Activated CD8-positive, alpha-beta memory T cell treated with anti-CD3 and anti-CD28 coated beads for 36 hours (primary cell): Measurements from ENCODE around the gene TRAF7. TPM values are rescaled to one million over a fixed set of nuclear protein-coding genes. Genes with fewer than 3 reads are reported as not detected.
"Not testable (repeated sequence)": the region's sequence is repeated elsewhere in the genome, so short reads cannot be mapped to it uniquely, and the experiment has no call there.

Experiments
- CTCF ChIA-PET: fragments of 350-600 bp; sonication (Branson Sonifier 250); formaldehyde crosslinking; loops from one replicate; lab custom pipeline; 2021; ENCODE audit warnings: antibody characterized with exemption; lab: Charles Lee
- POLR2A ChIA-PET: fragments of 350-600 bp; sonication (Branson Sonifier 250); formaldehyde crosslinking; loops from one replicate; lab custom pipeline; 2021; ENCODE audit warnings: antibody characterized with exemption; lab: Charles Lee
- total RNA-seq, 2 experiments: library from RNA; stranded (reverse); gene quantifications; one replicate each; pipeline ENCODE4 v1.2.3, GENCODE V29; 2021

Gene TRAF7
- total RNA-seq, 2 experiments from 2014 or later, result 102 to 109 TPM

DNA sequence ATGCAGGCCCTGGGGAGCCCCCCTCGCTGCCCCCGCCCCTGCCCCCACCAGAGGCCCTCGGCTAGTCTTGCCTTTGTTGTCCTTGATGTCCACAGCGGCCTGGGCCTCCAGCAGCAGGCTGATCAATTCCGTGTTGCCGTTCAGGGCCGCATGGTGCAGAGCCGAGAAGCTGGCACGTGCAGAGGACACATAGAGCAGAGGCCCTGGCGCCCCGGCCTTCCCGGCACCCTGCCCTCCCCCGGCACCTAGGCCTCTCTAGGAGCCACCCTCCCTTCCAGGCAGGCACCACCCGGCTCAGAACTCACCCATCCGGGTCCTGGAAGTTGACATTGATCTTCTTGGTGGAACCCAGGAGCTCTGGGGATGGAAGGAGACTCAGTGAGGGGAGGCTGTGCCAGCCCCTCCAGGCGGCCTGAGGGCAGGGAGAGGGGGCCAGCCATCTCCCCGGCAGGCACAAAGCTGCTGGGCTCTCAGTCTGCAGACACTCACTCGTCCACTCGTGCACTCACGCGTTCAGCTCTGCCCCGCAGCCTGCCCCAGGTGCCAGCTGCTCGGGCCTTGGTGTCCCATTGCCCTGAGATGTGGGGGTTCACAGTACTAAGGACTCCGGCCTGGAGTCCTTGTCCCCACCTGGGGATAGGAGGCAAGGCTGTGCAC is 34.5 kb downstream of the TRAF7 start:
- ChIA-PET POLR2A (no interaction called here), CTCF (no interaction called here)

DNA sequence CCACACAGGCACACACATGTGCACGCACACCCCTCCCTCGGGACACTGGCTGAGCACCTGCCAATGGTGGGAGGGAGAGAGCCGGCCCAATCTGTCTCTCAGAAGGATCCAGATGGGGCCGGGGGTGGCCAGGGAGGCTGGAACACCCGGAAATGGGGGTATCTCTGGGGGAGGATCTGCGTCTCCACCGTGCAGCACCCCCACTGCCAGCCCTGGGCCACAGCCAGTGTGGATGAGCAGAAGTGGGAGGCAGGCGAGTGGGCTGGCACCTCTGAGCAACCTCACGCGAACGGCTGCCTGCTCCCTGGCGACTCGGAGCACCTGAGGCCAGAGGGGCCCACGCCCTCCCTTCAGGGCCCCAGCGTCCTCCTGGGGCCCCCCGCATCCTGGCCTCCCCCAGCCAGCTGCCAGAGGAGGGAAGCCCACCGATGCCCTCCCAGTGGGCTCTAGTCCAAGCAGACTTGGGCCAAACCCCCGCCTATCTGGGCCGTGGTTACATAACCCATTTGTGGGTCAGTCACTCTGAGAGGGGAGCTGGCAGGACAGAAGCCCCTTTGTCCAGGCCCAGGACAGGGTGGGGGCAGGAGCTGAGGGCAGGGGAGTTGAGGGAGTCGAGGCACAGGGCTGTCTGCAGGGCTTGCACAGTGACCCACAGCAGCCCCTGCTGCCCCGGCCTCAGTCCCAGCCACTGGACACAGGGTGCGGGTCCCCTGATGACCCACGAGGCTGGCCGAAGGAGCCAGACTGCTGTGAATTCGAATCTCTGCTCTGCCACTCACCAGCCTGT is 35.3 kb downstream of the TRAF7 start:
- POLR2A ChIA-PET, result interaction anchor here (0.6 kb wide), 1 partner anchor 35 kb away, joined by 3 read pairs; the partner anchor contains the start of gene TRAF7
- CTCF ChIA-PET, result no interaction called here

DNA sequence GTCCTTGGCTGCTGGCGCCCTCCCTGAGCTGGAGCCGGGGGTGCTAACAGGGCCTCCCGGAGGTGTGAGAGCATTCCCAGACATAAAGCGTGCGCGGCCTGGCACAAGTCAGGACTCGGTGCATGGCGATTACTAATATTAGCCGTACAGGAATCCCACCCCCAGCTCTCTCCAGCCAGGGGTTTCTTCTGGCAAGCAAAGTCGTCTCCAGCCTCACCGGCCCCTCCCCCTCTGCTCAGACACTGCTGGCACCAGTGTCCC is 35.8 kb downstream of the TRAF7 start:
- POLR2A ChIA-PET, result interaction anchor here (0.6 kb wide), 1 partner anchor 36 kb away, joined by 3 read pairs; the partner anchor contains the start of gene TRAF7
- CTCF ChIA-PET, result no interaction called here

DNA sequence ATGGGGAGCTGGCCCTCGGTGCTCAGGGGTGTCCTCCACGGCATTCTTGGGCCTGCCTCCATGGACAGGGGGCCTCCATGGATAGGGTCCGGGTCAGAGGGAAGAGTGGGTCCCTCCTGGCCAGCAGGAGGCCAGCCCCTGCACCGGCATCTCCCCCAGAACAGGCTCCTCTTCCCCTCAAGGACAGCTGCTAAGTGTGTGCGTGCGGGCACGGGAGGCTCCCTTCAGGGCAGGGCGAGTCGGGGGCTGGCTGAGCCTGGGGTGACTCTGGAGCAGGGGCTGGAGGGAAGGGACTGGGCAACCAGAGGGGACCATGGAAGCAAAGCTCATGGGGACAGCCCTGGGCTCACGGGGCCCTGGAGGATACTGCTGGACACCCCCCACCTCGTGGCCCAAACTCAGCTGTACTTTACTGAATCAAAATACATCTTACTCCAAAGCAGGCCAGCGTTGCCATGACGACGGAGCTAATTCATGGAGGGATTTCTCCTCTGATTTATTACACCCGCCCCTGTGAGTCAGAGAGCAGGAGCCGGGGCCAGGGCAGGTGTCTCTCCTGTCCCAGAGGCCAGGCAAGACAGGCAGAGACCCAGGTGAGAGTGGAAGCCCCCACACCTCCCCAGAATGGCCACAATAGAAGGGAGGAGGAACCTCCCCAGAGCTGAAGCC is 38.7 kb downstream of the TRAF7 start:
- ChIA-PET POLR2A (interaction anchor here (1.0 kb wide), 1 partner anchor 39 kb away, joined by 3 read pairs; the partner anchor contains the start of gene TRAF7), CTCF (interaction anchor here (1.0 to 1.2 kb wide), 5 partner anchors 18 to 307 kb away, joined by 3 to 7 read pairs (median 5); partner anchors contain the start of genes ECI1 and TRAF7)

DNA sequence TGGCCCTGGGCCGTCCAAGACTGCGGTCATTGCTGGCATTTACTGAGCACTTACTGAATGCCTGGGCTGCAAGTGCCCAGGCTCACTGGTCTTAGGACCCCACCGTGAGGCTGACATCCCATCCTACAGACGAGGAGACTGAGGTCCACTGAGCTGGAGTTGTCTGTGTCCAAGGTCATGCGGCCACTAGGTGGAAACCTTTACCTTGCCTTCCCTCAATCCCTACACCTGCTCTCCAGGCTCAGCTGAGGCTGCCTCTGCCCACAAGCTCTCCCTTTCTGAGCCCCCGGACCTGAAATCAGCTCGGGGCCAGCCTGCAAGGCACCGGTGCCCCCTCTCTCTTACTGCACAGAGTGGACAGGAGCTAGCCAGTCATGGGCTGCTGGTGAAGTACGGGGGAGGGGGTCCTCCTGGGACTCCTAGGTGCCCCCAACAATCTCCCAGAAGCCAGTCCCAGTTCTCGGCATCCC is 39.3 kb downstream of the TRAF7 start:
- ChIA-PET CTCF (interaction anchor here (1.0 to 1.2 kb wide), 5 partner anchors 17 to 306 kb away, joined by 3 to 7 read pairs (median 5); partner anchors contain the start of genes ECI1 and TRAF7), POLR2A (interaction anchor here (1.0 kb wide), 1 partner anchor 40 kb away, joined by 3 read pairs; the partner anchor contains the start of gene TRAF7)

DNA sequence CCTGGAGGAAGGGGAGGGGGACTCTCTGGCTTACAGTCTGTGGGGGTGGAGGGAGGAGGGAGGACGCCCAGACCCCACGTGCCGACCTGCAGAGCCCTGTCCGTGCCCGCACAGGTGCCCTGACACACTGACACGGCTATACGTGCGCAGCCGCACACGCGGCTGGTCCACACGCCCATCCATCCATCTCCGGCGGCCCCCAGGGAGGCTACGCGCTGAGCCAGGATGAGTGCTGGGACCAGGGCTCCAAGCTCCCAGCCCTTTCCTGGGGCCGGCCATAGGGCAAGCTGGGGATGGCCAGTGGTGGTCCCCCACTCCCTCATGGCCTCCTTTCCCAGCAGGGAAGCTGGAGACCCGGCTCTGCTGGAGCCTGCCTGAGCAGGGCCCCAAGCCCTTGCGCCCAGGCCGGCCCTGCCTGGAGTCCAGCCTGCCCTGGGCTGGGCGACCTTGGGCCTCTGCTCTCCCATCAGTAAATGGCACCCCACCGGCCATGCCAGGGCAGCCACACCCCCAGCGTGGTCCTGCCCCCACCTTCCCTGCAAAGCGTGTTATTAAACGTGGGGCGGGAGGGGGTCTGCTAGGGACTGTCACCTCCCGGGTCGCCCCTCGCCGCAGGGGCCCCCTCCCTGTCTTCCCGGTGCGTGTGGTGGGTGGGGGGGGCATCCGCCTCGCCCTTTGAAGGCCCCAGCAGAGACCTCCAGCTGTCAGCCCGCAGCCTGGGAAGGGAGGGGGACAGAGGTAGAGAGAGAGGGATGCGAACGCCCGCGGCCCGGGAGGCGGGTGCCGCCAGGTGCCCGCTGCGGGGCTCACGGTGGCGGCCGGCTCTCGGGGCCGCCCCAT is 40.0 kb downstream of the TRAF7 start:
- POLR2A ChIA-PET, result no interaction called here
- CTCF ChIA-PET, result interaction anchor here (1.0 to 1.2 kb wide), 4 partner anchors 16 to 306 kb away, joined by 3 to 7 read pairs (median 6); partner anchors contain the start of genes ECI1 and TRAF7

DNA sequence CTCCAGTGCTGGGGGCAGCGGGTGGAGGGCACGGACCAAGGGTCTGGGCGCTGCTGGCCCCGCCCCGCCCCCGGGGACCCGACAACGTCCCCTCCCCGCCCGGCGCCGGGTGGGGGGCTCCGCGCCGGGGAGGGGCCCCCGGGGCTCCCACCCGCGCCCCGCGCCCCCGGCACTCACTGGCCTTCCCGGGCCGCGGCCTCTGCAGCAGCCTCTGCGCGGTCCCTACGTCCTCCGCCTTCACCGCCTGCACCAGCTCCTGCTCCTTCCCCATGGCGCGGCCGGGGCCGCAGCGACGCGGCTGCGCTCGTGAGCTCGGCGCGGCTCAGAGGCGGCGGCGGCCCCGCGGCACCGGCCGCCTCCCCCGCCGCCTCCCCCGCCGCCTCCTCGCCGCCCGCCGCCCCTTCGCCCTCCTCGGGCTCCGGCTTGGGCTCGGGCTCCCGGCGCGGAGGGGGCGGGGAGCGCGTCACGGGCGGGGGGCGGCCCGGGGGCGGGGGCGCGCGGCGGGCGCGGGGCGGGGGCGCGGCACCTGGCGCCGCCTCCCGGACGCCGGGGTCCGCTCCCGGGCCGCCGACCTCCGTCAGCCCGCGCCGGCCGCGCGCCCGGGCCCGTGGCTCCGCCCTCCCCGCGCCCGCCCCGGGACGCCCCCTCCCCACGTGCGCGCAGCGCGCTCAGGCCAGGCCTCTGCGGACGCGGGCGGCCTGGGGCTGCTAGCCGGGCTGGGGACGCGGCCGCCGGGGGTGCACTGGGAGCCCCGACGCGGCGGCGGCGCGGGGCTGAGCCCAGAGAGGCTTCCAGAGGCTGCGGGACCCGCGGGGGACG is 40.8 kb downstream of the TRAF7 start, which contains the start of gene CASKIN1:
CASKIN1 (minus strand) TSS at position 444 of the 819 bp plus-strand sequence; CDS start at position 271, 173 bp downstream.
- CTCF ChIA-PET, result no interaction called here
- POLR2A ChIA-PET, result no interaction called here

DNA sequence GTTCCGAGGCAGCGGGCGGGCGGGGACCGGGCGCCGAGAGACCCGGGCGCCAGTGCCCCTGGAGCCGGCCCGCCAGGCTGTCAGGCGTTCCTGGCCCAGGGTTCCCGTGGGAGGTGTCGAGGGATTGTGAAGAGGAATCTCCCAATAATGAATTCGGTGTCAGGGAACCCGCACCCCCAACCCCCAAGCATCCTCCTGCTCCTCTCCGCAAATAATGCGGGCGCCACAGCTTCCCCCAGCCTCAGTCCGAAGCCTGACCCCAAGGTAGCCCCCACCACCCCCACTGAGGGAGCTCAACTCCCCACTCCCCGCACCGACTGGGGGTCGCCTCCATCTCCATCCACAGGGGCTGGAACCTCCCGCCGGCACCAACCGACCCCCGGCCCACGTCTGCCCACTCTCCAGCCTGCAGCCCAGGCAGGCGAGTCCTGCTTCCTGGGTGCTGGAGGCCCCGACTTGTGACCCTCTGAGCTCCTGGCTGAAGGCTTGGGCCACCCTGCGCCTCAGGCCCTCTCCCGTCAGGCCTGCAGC is 41.5 kb downstream of the TRAF7 start:
- ChIA-PET CTCF (interaction anchor here (0.7 kb wide), 1 partner anchor 18 kb away, joined by 3 read pairs; no protein-coding TSS in a partner anchor), POLR2A (no interaction called here)

DNA sequence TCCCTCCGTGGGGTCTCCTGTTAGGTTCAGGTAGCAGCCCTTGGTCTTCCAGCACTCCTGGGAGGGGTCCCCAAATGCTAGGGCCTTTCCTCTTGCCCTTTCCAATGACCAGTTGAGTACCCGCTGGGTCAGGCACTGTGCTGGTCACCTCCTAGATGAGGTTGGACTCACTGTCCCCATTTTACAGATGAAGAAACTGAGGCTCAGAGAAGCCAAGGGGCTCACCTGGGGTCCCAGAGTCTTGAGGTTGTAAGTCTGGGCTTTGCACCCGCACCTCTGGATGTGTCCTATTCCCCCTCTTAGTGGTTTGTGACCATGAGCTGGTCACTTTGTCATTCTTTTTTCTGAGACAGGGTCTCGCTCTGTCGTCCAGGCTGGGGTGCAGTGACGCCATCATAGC is 42.2 kb downstream of the TRAF7 start:
- ChIA-PET POLR2A (interaction anchor here (0.5 kb wide), 1 partner anchor 424 kb away, joined by 3 read pairs; no protein-coding TSS in a partner anchor), CTCF (interaction anchor here (0.7 kb wide), 1 partner anchor 17 kb away, joined by 3 read pairs; no protein-coding TSS in a partner anchor)

DNA sequence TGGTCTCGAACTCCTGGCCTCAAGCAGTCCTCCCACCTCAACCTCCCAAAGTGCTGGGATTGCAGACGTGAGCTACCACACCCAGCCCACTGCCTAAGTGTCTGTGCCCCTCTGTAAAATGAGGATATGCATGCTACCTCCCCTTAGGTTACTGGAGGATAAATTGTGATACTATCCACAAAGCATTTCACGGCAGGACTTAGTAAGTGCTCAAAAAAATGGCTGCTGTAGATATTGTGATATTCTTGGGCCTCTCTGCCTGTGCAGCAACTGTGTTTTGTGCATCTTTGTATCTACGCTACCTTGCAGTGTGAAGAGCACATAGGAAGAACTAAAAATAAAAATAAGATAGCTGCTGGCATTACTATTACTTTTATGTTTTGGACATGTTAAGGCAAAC is 42.7 kb downstream of the TRAF7 start:
- ChIA-PET CTCF (no interaction called here), POLR2A (interaction anchor here (0.5 kb wide), 1 partner anchor 424 kb away, joined by 3 read pairs; no protein-coding TSS in a partner anchor)

DNA sequence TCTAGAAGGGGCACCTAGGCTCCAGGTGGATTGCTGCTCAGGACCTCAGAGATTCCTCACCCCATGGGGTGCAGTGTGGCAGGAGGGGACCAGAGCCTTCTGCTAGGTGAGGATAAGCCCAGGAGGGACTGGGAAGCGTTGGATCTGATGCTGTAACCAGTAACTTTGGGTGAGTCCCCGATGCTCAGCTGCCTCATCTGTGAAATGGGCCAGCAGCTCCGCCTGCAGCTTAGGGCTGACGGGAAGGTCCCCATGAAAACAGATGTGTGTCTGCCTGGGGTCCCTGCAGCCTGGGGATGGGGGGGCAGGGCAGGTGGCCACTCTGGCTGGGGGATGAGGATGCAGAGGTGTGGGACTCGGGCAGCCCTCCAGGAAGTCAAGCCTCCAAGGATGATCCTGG is 43.5 kb downstream of the TRAF7 start:
- CTCF ChIA-PET, result no interaction called here
- POLR2A ChIA-PET, result no interaction called here

DNA sequence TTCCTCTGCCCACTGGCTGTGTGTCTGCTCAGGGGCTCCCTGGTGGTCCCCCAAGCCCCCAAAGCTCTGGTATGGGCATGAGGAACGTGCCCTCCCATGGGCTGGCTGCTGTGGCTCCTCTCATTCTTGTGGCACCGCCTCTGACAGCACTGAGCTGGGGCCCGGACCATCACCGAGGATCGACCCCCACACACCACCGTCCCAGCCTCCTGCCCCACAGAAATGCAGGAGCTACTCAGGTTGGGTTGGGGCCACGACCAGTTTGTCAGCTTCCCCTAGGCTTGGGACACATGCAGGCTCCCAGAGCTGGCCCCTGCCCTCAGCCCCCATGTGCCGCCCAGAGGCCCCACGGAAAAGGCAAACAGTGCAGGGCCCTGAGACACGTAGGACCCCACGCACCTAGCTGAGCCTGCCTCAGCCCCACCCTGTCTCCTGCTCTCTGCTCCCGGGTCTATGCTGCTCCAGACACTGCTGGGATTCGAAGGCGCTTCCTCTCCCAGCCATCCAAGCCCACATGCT is 44.1 kb downstream of the TRAF7 start:
- ChIA-PET CTCF (no interaction called here), POLR2A (no interaction called here)

DNA sequence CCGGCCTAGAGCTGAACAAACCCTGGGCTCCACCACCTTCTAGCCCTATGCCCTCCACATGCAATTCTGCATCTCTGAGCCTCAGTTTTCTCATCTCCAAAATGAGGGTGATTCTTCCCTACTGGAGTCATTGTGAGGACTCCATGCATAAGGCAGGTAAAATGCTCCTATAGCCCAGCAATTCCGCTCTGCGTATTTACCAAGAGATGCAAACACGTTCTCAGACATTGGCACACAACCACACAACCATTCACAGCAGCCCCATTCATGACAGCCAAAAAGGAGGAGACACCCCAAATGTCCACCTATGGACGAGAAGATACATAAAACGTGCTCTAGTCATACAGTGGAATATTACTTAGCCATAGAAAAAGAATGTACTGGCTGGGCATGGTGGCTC is 44.7 kb downstream of the TRAF7 start:
- ChIA-PET CTCF (no interaction called here), POLR2A (no interaction called here)

DNA sequence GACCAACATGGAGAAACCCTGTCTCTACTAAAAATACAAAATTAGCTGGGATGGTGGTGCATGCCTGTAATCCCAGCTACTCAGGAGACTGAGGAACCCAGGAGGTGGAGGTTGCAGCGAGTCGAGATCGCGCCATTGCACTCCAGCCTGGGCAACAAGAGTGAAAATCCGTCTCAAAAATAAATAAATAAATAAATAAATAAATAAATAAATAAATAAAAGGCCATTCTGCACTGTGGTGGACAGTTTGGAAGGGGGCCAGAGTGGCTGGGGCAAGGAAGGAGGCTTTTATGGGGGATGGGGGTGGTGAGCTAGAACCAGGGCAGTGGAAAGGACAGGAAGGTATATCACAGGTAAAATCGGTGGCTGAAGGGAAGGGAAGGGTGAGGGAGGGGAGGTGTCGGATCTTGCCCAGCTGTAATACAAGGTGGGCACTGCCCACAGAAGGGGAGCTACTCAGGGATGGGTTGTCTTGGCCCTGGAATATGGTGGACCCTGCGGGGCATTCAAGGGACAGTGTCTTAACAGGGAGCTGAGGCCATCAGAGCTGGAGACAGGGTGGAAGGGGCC is 47.6 kb downstream of the TRAF7 start:
- CTCF ChIA-PET, result interaction anchor here (0.6 kb wide), 1 partner anchor 63 kb away, joined by 3 read pairs; no protein-coding TSS in a partner anchor

DNA sequence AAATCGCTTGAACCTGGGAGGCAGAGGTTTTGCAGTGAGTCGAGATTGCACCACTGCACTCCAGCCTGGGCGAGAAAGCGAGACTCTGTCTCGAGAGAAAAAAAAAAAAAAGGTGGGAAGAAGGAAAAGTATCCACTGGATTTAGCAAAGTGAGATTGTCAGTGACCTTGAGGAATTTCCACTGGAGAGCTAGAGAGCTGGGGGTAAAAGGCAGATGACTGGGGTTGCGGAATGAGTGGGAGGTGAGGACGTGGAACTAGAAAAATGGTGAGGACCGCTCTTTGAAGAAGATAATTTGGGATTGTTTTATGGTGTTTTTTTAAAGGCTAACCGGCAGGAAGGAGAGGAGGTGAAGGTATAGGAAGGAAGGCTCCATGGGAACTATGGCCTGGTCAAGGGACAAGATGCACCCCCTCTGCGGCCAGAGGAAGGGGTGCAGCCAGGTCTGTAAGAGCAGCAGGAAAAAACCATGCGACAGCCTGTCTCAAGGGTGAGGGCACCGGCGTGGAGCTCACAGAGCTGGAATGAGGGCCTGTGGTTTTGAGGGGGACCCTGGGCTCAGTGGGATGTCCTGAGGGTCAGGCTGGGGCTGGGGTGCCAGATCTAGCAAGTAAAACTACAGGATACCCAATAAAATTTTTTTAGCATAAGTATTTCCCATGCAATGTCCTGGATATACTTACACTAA is 49.0 kb downstream of the TRAF7 start:
- POLR2A ChIA-PET, result interaction anchor here (2.8 kb wide), 1 partner anchor 10 kb away, joined by 22 read pairs; the partner anchor contains the start of gene PGP
- CTCF ChIA-PET, result no interaction called here

More for the DNA sequence above, 47.6 kb downstream of the TRAF7 start:
- POLR2A ChIA-PET, result not testable (repeated sequence)
